Measurements from ENCODE around the gene TXNDC11.

Gene TXNDC11

GRCh38 chr16:11762431-11762830 is 19.8 kb upstream of the TXNDC11 start:
- no peak for DNase-seq (ENCODE audit: low read depth)

GRCh38 chr16:11759997-11760396 is 17.3 kb upstream of the TXNDC11 start:
- DNase-seq (ENCODE audit: low read depth) = no peak
- no peak overlapping the region for H3K4me3 ChIP-seq (ENCODE audit: low read depth, low read length)
- TF ChIP-seq MAX (IDR thresholded peaks at IDR 0.05; ENCODE audit: low read depth, low read length) = no peak
- TF ChIP-seq CTCF (IDR thresholded peaks at IDR 0.05; ENCODE audit: low read depth, low read length) = no peak
- TF ChIP-seq POLR2A (IDR thresholded peaks at IDR 0.05; ENCODE audit: extremely low read depth, insufficient read length) = no peak
- TF ChIP-seq MYC (IDR thresholded peaks at IDR 0.05; ENCODE audit: low read depth, low read length) = no peak

More at GRCh38 chr16:11762431-11762830, 19.8 kb upstream of the TXNDC11 start:
- TF ChIP-seq CTCF (IDR thresholded peaks at IDR 0.05; ENCODE audit: low read depth, low read length) = no peak
- no peak overlapping the region for H3K4me3 ChIP-seq (ENCODE audit: low read depth, low read length)

- TF ChIP-seq MAX (IDR thresholded peaks at IDR 0.05; ENCODE audit: low read depth, low read length) = no peak
- no peak for TF ChIP-seq POLR2A (IDR thresholded peaks at IDR 0.05; ENCODE audit: extremely low read depth, insufficient read length)
- no peak for TF ChIP-seq CTCF (IDR thresholded peaks at IDR 0.05; ENCODE audit: low read depth, low read length)
- TF ChIP-seq MYC (IDR thresholded peaks at IDR 0.05; ENCODE audit: low read depth, low read length) = no peak
- no peak for DNase-seq (ENCODE audit: low read depth)
- H3K4me3 ChIP-seq (ENCODE audit: low read depth, low read length) = no peak overlapping the region
Measured at GRCh38 chr16:11759163-11759834, 16.6 kb upstream of the TXNDC11 start.

- TF ChIP-seq MAX (IDR thresholded peaks at IDR 0.05; ENCODE audit: low read depth, low read length) (no peak), MYC (IDR thresholded peaks at IDR 0.05; ENCODE audit: low read depth, low read length) (no peak), POLR2A (IDR thresholded peaks at IDR 0.05; ENCODE audit: extremely low read depth, insufficient read length) (no peak), CTCF (IDR thresholded peaks at IDR 0.05; ENCODE audit: low read depth, low read length) (no peak)
- no peak for DNase-seq (ENCODE audit: low read depth)
- H3K4me3 ChIP-seq (ENCODE audit: low read depth, low read length) = no peak overlapping the region
Measured at GRCh38 chr16:11757671-11758545, 15.3 kb upstream of the TXNDC11 start.

- no peak overlapping the region for H3K4me3 ChIP-seq (ENCODE audit: low read depth, low read length)
- DNase-seq (ENCODE audit: low read depth) = no peak
- TF ChIP-seq MAX (IDR thresholded peaks at IDR 0.05; ENCODE audit: low read depth, low read length) = no peak
- no peak for TF ChIP-seq CTCF (IDR thresholded peaks at IDR 0.05; ENCODE audit: low read depth, low read length)
- TF ChIP-seq MYC (IDR thresholded peaks at IDR 0.05; ENCODE audit: low read depth, low read length) = no peak
- no peak for TF ChIP-seq POLR2A (IDR thresholded peaks at IDR 0.05; ENCODE audit: extremely low read depth, insufficient read length)
Measured at GRCh38 chr16:11756248-11756647, 13.6 kb upstream of the TXNDC11 start.

Data from NB4 (cell line).